HG02981 (cell line): ENCODE results near the gene ARHGAP26.

Source experiments
- ATAC-seq: cut with Tn5 transposase; IDR thresholded peaks from one replicate; pipeline ENCODE4 v1.9.1; 2021; ENCODE audit warnings: mild to moderate bottlenecking, moderate library complexity; ENCODE audit not compliant: unreplicated experiment

Gene ARHGAP26

DNA sequence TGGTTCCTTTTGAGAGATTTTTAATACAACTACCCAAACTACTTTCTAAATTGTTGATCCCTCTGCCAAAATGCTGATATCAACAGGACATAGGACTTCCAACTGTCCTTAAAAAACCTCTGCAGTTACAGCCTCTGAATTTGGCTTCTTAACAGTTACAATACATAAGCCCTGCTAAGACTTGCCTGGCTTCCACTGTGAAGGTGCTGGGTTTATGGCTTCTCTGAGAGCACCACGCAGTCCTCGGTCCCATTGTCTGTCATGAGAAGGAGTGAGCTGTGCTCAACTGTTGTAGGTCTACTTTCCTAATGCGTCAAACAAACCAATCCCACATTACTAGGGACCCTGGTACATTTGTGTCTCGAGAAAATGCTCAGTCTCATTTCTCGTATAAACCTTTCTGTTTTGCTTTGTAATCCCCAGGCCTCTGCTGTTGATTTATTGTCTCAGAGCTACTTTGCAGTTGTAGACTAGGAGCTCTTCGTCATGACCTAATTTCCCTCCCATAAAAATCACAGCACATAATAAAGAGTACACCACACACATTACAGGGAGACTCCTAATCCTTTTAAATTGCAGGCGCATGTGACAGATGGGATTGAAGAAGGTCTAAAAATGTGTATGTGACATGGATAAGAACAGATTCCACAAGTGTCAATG is 358.4 kb downstream of the ARHGAP26 start:
- ATAC-seq, result no peak

DNA sequence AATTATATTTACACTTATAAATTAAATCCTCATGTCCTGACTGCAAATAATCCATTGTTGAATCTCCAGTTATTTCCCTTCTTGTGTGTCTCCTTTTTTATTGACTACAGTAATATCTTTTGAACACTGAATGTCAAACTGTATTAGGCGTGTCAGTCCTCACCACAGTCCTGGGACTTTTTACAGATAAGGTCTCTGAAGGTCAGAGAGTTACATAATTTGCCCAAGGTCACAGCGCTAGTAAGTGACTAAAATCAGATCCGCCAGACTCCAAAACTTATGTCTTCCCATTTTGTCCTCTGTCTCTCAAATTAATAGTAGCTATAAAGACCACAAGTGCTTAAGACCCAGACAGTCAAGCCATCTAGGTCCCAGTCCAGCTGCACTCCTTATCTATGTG is 359.0 kb downstream of the ARHGAP26 start:
- no peak for ATAC-seq

DNA sequence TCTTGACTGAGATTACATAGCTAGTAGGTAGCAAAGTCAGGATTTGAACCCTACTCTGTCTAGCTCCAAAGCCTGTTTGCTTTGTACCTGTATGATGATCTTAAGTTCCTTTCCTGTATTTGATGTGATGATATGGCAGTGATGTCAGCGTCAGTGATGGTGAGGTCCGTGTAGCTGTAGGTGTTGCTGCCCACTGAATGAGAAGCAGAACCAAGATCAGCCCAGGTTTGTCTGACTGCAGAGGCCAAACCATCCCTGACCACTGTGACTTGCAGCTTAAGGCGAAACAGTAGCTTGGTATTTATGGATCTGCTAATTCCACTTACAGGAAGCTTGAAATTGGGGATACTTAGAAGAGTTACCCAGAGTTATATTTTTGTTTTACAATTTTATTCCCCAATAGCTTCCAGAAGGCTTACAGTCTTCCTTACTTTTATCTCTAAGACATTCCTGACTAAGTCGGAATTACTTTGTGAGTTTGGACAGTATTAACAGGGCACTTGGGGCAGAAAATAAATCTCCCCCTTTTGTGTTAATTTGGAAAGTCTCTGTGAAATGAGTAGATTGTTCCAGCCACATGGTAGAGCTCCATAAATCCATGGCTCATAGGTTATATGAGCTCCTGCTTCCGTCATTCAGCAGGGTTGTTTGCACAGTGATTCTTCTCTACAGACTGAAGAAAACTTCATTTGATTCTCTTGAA is 359.9 kb downstream of the ARHGAP26 start:
- no peak for ATAC-seq

DNA sequence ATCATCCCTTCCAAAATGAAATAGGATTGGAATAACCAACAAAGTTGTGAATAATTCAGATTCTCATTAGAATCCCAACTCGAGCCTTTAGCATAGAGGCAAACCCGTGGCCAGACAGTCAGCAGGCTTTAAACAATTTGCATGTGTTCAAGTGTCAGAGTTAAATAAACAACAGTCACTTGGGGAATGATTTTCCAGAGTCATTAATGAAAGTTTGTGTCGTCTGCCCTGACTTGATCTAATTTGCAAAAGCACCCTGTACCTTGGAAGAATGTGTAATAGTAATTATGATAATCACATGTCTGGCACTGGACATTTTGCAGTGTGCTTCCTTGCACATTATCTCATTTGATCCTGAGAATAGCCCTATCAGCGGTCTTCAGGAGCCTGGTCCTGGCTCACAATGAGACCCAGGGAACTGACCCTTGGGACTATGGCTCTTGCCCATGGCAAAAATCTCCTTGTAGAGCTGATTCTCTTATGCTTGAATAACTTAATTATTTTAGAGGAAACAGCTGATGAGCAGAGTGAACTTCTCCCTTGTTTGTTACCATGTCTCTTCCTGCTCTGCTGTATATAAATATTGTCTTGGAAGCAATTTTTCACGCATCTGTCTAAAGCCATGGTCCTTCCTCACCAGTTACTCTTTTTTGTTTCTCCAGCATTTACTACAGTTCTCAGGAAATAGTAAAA is 360.6 kb downstream of the ARHGAP26 start:
- no peak for ATAC-seq

DNA sequence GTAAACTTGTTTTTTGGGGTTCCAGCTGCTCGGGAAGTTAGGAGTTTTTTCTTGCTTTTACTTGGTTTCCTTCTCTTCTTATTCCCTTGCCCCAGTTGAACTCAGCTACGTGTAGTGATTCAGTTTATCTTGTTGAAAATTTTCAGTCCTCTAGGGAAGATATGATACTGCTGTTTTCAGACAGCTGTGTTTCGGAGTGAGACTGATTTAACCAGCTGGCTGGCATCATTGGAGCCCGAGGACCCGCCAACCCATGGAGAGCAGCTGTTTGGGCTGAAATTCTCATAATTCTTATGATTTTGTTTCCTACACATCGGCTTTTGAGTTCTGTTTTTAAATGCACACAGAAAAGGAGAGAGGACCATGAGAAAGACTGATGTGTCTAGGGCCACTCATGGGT is 361.8 kb downstream of the ARHGAP26 start:
- no peak for ATAC-seq

DNA sequence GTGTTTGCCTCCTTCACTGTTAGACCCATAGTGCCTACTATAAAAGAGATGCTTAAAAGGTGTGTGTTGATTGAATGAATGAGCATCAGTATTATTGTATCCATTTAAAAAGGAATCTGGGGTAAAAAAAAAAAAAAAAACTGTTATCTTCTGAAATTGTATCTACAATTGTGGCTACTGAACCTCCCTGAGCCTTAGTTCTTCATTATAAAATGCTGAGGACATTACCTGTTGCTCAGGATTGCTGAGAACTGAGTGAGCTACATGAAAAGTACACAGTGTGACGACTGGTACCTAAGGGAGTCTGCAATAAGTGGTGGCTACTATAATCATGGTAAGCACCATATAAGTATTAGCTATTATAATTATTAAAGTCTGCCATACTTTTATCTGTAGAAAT is 362.6 kb downstream of the ARHGAP26 start:
- ATAC-seq, result no peak

DNA sequence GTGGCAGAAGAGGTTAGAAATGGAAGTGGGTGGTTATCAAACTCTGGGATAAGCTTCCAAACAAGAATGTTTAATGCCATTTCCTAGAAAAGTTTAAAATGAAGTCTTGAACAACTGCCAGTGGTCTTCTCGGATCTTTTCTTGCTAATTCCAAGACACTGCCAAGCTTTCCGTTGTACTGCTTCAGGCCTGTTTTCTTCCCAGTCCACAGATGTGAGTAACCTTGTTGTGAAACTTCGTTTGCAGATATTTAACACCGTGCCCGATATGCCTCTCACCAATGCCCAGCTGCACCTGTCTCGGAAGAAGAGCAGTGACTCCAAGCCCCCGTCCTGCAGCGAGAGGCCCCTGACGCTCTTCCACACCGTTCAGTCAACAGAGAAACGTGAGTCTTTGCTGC is 363.5 kb downstream of the ARHGAP26 start:
- no peak for ATAC-seq

DNA sequence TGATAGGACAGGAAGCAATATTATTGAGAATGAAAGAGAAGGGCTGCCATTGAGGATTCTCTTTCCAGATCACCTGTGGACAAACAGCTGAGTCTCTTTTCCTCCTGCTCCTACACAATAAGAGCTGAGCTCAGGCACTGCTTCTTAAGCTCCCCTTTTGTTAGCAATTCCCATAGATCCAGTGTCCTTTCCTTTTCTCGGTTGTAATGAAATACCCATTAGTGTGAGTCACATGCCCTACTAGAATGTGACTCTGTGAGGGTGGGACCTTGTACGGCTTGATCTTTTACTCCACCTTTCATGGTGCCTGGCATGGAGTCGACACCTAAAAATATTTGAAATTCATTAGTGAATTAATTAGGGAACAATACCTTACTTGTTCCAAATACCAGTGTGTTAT is 364.1 kb downstream of the ARHGAP26 start:
- no peak for ATAC-seq

DNA sequence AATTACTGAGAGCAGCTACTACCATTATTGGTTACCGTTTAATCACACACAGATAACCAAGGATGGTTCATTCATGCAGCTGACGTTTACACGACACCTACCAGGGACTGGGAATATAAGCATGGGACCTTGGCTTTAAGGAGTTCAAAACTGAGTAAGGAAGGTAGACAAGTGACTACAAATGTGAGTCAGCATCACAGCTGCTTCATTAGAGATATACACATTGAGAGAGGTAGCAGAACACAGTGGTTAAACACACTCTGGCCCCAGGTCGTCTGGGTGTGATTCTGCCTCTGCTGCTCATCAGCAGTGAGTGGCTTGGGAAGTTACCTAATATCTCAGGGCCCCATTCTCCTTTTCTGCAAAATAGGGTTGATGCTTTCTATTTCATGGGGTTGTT is 364.7 kb downstream of the ARHGAP26 start:
- peak; percentile 55 for ATAC-seq

DNA sequence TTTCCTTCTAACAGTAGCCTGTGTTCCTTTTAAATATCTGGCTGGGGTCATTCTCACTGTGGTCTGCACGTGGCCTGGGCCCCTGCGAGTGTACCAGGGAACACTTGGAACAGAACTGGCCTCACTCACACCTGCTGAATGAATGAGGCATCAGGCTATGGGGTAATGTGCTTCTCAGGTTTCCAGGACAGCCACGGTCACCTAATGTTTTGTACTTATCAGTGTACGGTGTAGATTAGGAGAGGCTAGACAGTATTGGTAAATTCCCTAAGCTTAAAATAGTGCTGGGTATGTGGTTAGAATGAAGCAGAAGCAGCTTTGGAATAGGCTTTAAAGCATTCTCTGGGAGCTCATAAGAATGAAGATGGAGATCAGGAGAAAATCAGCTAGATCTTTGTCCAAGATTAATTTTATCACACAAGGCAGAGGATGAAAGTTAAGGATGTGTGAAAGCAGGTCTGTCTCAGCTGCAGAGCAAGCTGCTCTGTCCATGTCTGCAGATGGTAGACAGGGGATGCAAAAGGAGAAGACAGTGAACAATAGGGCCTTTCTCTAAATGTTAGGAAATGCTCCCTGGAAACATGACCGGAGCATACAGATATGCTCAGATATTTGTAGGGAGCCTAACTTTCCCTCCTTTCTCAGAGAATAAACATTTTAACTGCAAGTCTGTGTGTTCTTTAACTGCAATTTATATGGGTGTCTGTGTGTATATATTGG is 365.8 kb downstream of the ARHGAP26 start:
- ATAC-seq, result no peak

DNA sequence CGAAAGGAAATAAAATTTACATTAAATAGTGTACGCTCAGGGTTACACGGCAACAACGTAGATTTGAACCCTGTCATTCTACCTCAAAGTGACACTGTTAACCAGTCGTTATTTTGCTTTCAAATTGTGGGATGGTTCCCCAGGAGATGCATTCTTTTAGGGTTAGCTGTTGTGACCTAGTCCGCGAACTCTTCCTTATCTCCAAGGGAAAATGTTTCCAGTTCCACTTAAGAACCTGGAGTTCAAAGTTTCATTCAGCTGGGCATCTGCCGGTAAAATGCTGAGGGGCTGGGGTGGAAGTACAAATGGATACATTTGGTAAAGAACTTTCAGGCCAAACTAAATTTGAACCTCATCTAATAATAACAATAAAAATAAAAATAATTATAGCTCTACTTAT is 368.7 kb downstream of the ARHGAP26 start:
- ATAC-seq, result no peak

DNA sequence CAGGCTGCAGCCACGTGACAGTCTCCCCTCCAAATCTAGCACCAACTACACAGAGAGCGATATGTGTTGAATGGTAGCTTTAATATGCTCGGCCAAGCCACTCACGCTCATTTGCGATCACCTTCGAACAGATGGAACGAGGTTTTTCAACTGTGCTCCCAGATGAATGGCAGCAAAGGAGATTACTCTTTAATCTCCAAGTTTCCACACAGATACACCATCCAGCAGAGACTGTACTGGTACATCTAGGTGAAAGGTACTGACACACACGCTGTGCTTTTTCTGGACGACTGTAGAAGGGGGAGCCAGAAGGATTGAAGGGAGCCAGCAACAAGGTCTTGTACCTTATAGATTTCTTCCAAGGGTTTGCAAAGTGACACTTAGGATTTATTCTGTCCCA is 369.4 kb downstream of the ARHGAP26 start:
- ATAC-seq, result no peak

DNA sequence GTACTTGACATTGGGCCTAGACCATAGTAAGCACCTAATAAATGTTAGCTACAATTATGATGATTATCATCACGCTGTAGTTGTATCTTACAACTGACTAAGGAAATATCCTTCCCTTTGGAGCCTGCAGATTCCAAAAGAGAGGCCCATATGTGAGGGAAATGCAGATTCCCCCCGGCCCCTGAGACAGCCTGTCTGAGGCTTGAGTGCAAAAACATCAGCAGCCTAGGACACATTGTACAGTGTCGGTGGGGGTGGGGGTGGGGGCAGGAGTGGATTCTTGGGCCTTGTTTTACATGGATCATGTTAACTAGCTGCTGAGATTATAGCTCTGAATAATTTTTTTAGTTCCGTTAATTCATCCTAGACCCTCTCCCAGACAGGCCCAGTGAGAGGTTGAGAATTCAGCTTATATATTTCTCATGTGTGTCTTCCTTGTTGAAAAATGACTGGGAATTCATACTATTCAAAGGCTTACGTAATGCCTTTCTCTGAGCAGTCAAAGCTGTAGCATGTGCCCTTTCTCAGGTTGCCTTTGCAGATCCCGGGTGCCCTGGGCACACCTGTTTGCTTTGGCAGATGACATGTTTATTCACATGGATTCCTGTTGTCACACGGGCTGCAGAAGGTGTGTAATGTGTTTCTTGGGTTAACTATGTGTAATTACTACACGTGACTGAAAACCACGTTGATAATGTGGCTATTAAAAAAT is 370.5 kb downstream of the ARHGAP26 start:
- ATAC-seq, result no peak

DNA sequence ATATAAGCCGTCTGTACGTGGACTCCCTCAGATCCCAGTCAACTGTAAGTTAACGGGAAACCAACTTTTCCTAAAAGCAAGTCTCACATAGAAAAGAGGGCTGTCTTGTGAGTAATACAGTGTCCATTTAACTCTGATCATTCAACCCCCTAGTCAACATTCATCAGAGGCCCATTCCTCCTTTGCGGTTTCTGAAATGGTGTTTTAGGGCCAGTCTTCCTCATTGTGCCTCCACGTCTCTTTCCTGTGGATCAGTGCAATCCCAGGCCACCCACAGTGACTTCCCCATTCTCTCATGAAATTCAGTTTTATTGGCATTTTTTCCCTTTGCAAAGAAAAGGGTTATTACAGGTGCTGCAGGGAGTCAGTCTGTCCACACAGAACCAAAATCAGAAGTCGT is 371.5 kb downstream of the ARHGAP26 start:
- no peak for ATAC-seq

DNA sequence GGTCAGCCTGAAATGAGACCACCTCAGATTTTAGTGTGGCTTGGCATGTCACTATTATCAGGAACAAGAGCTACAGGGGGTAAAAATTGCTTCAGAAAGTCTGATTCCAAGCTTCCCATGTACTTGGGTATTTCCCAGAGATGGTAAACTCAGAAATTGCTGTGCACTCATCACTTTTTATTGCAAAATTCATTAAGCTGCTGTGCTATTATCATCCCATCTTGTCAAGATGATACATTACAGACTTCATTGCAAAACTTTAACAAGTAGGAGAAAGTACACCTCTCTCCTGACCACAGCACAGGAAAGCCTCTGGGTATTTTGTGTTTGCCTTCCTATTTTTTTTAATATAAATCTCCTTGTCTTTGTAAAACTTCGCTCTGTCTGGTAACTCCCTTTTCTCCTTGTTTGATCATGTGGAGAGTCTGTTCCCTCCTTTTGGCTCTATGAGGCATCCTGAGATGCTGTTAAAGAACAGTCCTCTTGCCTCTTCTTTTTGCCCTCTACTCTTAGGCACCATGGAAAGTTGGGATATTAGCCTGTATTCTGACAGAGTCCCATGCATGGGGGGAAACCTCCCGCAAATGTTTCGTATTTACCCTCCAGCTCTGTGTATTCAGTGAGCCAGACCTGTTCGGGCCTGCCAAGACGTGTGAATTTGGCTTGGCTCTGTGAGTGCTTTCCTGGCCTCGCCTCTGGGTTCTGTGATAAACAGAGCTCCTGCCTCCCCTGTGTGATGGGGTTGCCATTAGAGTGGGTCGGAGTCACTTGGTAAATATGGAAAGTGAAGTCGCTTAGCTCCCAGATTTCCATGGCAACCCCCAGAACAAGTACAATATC is 372.6 kb downstream of the ARHGAP26 start:
- no peak for ATAC-seq

DNA sequence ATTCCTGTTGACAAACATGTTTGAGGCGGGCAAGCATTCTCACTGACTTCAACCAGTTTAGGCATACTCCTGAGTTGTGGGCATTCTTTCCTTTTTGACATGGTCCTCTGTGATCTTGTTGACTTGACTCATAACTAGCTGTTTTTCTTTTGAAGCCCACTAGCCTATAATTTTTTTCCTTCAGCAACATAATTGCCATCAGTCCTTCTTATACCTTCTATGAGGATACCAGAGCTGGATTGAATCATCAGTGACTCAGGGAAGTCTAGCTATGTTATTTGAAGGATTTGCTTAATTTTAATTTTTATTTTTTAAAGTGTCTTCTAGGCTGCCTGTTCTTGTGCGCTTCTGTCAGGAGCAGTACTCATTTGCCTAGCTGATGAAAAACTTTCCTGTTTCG is 373.8 kb downstream of the ARHGAP26 start:
- no peak for ATAC-seq

DNA sequence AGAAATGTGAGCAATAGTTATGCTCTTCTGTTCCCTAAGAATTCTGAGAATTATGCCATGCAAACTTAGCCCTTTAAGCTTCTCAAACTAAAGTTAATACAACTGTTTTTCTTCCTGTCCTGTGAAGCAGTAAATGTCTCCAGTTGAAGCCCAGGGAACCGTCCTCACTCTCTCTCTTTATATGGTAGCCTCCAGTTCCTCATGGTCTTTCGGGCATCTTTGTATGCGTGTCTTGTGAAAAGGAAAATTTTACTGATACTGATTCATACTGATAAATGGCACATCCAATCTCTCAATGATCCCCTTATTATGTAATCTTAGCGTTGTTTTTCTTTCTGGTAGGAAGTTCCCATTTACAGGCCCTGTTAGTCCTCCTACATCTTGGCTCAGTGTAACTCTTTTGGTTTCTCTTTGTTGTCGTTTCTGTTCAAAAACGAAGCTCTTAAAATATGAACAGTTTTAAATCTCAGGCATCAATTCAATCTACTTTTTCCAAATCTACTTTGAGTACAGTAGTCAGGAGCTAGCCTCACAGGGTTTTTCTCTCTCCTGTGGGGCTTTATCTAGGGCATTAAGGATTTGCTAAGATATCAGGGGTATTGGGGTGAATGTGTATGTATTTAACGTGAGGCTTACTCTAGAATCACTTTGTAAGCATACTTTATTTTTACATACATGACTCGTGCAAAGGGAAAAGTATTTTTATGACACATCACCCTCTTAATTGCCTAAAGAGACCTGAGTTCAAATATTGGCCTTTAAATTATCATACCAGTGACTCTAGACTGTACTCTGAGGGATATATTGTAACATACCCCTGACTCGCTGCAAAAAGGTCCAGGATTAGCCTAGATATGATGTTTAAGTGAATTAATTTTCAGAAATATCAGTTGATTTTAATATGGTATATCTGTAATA is 375.3 kb downstream of the ARHGAP26 start:
- no peak for ATAC-seq

DNA sequence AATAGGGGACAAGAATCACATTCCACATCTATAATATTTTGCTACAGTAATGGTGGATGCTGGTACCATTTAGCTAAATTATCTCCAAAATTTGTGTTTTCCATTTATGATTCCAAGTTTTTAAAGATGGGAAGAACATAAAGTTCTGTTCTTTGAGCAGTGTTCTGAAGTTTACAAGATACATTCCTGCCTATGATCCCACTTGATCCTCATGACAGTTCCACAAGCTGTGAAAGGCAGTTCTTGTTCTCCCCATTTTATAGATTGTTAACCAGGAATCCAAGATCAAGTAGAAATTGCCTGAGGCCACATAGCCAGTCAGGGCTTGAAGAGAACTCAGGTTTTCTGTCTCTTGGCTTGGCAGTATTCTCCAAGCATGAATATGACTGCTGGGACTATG is 376.0 kb downstream of the ARHGAP26 start:
- no peak for ATAC-seq

DNA sequence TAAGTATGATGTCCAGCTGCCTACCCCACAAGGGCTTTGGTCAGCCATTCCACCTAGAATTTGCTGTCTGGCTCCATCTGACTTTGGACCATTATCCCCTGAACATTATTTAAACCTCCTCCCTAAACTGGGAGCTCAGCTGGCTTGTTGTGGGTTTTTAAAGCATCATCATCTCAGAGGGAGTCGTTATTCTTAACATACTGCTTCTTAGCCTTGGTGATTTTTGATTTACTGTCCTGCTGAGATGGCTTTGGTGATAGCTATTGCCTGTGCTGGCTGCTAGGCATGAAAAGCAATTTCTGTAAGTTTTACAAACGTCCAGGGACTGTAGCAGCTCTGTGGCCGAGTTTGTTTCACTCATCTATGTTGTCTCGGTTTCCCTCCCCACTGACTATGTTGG is 377.2 kb downstream of the ARHGAP26 start:
- ATAC-seq, result no peak
